ENCODE measurements around the gene UBE2QL1. TPM values are rescaled to one million over a fixed set of nuclear protein-coding genes. Genes with fewer than 3 reads are reported as not detected.

The UBE2QL1 gene
- total and polyA plus RNA-seq, 2 of the 8 experiments (the other 6 are each of a cell fraction or from before 2014, with no cell fraction given): 0.43 to 0.65 TPM

GRCh38 chr5:6411141-6411540 lies 37.5 kb upstream of the UBE2QL1 start (continued):
- no peak for TF ChIP-seq CHD7 (IDR thresholded peaks at IDR 0.05; ENCODE audit: insufficient replicate concordance, low read length)
- TF ChIP-seq NRF1 (IDR thresholded peaks at IDR 0.05; ENCODE audit: low read depth, low read length): no peak
- no peak for TF ChIP-seq MAFK (IDR thresholded peaks at IDR 0.05; ENCODE audit: low read depth, low read length)
- TF ChIP-seq ZNF274 (IDR thresholded peaks at IDR 0.05; ENCODE audit: borderline replicate concordance, extremely low read depth, low read length): no peak
- no peak for TF ChIP-seq BCL11A (IDR thresholded peaks at IDR 0.05; ENCODE audit: low read depth in 2 of 2, low read length in 2 of 2)
- no peak for TF ChIP-seq RFX5 (IDR thresholded peaks at IDR 0.05; ENCODE audit: borderline replicate concordance, low read depth, low read length)
- no peak for TF ChIP-seq EP300 (IDR thresholded peaks at IDR 0.05; ENCODE audit: borderline replicate concordance in 1 of 2, low read depth in 2 of 2, low read length in 2 of 2)
- no peak for TF ChIP-seq GTF2F1 (IDR thresholded peaks at IDR 0.05; ENCODE audit: borderline replicate concordance, low read depth, low read length)
- TF ChIP-seq KDM1A (IDR thresholded peaks at IDR 0.05; ENCODE audit: borderline replicate concordance, low read length): no peak
- TF ChIP-seq RAD21 (IDR thresholded peaks at IDR 0.05 in 1 of 2, conservative IDR thresholded peaks at IDR 0.05 in 1 of 2; ENCODE audit: low read depth in 2 of 2, low read length in 2 of 2): no peak
- TF ChIP-seq TAF1 (IDR thresholded peaks at IDR 0.05; ENCODE audit: low read depth, low read length): no peak
- no peak for TF ChIP-seq TBP (IDR thresholded peaks at IDR 0.05; ENCODE audit: low read depth, low read length)

Measured in H1 (cell line).